A549 treated with AZD2906 at 1 μM for 4 hours (cell line): Measurements from ENCODE around the gene SMIM13. TPM values are rescaled to one million over a fixed set of nuclear protein-coding genes. Genes with fewer than 3 reads are reported as not detected.

Experiments
- total RNA-seq: library from RNA; stranded (reverse); fragments of 200-300 nt; extraction: Qiagen RNA extraction; gene quantifications from 5 replicates; pipeline ENCODE4 v1.2.3, GENCODE V29; 2022

Gene SMIM13
- total RNA-seq, result 12.1 to 16.8 TPM (median 15.8 TPM) in 5 replicates

DNA sequence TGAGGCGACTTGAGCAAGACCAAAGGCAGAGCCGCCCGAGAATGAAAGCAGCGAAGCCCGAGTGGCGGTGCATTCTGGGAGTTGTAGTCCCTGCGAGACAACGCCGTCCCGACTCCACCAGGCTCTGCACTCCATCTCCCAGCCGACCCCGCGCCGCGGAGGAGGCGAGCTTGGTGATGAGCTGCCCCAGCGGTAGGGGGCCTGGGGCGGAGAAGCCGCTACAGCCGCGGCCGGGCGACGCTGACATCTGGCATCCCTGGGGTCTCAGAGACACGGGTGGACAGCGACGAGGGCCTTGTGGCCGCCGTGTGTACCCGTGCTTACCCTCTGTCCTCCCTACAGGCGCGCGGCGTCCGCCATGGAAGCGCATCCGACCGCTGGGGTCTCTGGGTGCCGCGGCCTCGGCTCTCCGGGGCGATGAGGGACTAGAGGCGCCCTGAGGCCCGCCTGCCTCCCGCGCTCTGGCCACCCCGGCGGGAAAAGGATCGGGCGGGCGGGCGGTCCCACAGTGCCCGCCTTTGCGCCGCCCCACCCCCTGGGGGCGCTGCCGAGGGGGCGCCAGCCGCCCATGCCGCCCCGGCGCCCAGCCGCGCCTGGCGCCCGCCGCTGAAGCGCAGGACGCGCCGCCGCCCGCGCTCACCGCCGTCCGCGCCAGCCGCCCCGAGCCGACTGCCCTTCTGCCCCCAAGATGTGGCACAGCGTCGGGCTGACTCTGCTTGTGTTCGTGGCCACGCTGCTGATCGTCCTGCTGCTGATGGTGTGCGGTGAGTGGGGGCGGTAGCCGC lies at the start of gene SMIM13:
Gene SMIM13, plus strand, starts transcription at position 209 of the 785 bp plus-strand sequence. Its CDS starts 480 bp downstream, at position 689.

DNA sequence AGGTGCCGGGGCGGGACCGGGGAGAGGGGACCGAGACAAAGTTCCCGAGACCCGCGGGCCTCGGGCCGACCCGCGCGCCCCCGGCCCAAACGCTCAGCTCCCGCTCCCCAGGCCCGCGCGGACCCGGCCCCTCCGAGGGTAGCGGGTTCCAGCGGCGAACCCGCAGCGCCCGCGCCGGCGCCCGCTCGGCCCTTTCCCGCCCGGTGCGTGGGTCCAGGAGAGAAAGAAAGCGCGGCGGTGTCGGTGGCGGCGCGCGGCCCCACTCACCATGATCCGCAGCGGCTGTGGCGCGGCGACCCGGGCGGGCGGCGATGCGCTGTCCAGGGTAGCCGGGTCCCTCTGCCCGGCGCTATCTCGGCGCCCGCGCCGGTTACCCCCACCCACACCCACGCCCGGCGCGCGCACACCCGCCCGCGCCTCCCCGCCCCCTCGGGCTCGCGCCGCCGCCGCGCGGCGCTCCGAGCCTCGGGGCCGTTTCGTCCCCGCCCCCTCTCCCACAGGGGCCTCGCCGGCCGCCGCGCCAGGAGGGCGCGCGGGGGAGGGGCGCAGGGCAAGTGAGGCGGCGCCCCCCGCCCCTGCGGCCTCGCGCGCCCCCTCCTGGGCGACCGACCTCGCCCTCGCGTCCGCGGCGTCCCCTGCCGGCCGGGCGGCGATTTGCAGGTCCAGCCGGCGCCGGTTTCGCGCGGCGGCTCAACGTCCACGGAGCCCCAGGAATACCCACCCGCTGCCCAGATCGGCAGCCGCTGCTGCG lies 49.5 kb upstream of the SMIM13 start, which contains the start of gene ELOVL2:
Gene ELOVL2, minus strand, starts transcription at position 345 of the 751 bp plus-strand sequence. Its CDS starts 75 bp downstream, at position 270.

DNA sequence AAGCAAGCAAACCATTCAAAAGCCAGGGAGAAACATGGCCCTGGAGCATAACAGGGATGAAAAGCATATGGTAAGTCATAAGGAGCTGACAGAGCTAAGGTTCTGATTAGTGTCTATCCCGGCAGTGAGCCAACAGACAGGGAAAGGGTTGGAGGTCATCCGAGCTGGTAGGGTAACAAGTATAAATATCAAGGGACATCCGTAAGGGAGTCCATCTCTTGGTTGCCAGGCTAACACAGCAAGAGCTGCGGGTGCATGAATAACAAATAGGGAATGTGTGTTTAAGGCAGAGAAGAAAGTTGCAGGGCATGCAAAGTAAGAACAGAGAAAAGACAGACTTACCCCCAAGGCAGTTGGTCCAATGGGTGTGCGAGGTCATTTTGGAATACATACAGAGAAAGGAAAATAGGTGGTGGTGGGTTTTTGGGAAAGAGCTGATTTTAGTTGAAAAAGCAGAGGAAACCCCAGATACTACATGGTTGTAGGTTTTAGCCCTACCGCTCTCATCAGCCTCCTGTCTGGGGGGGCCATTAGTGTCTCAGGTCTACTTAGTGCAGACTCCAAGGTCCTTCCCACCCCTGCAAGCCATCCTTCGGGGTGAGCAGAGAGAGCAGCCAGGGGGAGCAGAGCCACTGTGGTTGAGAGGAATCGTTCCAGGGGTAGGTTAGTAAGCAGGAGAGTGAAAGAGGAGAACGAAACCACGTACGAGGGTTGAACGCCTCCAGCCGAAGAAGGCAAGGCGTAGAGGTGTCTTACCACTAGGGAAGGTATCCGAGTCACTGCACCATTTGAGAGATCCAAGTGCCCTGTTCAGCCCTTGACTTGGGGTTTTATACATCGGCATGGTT lies 17.5 kb downstream of the SMIM13 start, which contains the start of gene ERVFRD-1:
Gene ERVFRD-1, minus strand, starts transcription at position 805 of the 848 bp plus-strand sequence. CDS start 6,415 bp downstream, outside the sequence.

Other genes with a start within 250 kb of the SMIM13 start
- 0.03 TPM in 1 of 5 replicates, not detected in the others for gene GCM2, start 211.8 kb upstream of the SMIM13 start, total RNA-seq
- gene SYCP2L, start 206.8 kb upstream of the SMIM13 start, total RNA-seq, result 1.4 to 2.3 TPM (median 1.9 TPM) in 5 replicates
- 5.2 to 6.5 TPM (median 6.5 TPM) in 5 replicates for gene ELOVL2, start 49.5 kb upstream of the SMIM13 start, total RNA-seq
- not detected in 5 replicates for gene ERVFRD-1, start 17.9 kb downstream of the SMIM13 start, total RNA-seq
- gene NEDD9, start 138.8 kb downstream of the SMIM13 start, total RNA-seq, result 42.2 to 56.4 TPM (median 52.5 TPM) in 5 replicates